Liver (tissue), 9 donors: ENCODE data around the gene ZGPAT. TPM values are rescaled to one million over a fixed set of nuclear protein-coding genes. Genes with fewer than 3 reads are reported as not detected.

ENCODE experiments used
- DNase-seq: peaks from one replicate; pipeline ENCODE4 v3.0.0-alpha.2; 2017; ENCODE audit warnings: low spot score
- H3K27ac ChIP-seq, 2 donors: one replicate each; pipeline ENCODE4 v1.7.0; 2013; ENCODE audit warnings: inconsistent platforms in 2 of 2, low read length in 2 of 2, control low read depth in 1 of 2, low read depth in 1 of 2, mild to moderate bottlenecking in 1 of 2
- H3K27me3 ChIP-seq, 4 donors: one replicate each; pipeline versions ENCODE4 v1.6.1 to v1.7.0; 2013; ENCODE audit warnings: low read length in 3 of 4, inconsistent platforms in 1 of 4, mild to moderate bottlenecking in 1 of 4, moderate library complexity in 1 of 4; ENCODE audit not compliant: control insufficient read depth in 4 of 4, insufficient read depth in 4 of 4
- H3K36me3 ChIP-seq, 4 donors: one replicate each; pipeline versions ENCODE4 v1.6.1 to v1.7.0; 2013; ENCODE audit warnings: low read length in 3 of 4, mild to moderate bottlenecking in 3 of 4, low read depth in 1 of 4, moderate library complexity in 1 of 4; ENCODE audit not compliant: control insufficient read depth in 4 of 4, insufficient read depth in 3 of 4
- H3K4me1 ChIP-seq, 4 donors: one replicate each; pipeline versions ENCODE4 v1.6.1 to v1.7.0; 2013; ENCODE audit warnings: low read length in 3 of 4, mild to moderate bottlenecking in 3 of 4, moderate library complexity in 1 of 4; ENCODE audit not compliant: control insufficient read depth in 4 of 4, insufficient read depth in 4 of 4
- H3K4me3 ChIP-seq, 3 donors: one replicate each; pipeline versions ENCODE4 v1.6.1 to v1.7.0; 2013; ENCODE audit warnings: low read length in 3 of 3, control low read depth in 1 of 3, low read depth in 1 of 3, mild to moderate bottlenecking in 1 of 3
- H3K9ac ChIP-seq, 2 donors: one replicate each; pipeline ENCODE4 v1.7.0; 2013; ENCODE audit warnings: low read length in 2 of 2, mild to moderate bottlenecking in 2 of 2, moderate library complexity in 2 of 2, control low read depth in 1 of 2, low read depth in 1 of 2
- H3K9me3 ChIP-seq, 4 donors: one replicate each; pipeline versions ENCODE4 v1.6.1 to v1.7.0; 2013; ENCODE audit warnings: low read length in 3 of 4; ENCODE audit not compliant: control insufficient read depth in 4 of 4
- ATF3 ChIP-seq: IDR thresholded peaks from 2 replicates; pipeline ENCODE4 v1.6.1; 2016; ENCODE audit warnings: antibody characterized with exemption
- CTCF ChIP-seq: fragments of 150-350 bp; IDR thresholded peaks from 2 replicates; pipeline ENCODE4 v1.5.1; 2017; ENCODE audit warnings: improper control_type of control experiment, low read depth, low read length; ENCODE audit not compliant: missing input control
- EGR1 ChIP-seq, 2 donors: IDR thresholded peaks; 2 replicates each; pipeline ENCODE4 v1.6.1; 2016 to 2018; ENCODE audit warnings: antibody characterized with exemption in 2 of 2, low read depth in 2 of 2
- FOXA1 ChIP-seq: IDR thresholded peaks from 2 replicates; pipeline ENCODE4 v1.6.1; 2016; ENCODE audit warnings: antibody characterized with exemption
- FOXA2 ChIP-seq: IDR thresholded peaks from 2 replicates; pipeline ENCODE4 v1.6.1; 2016; ENCODE audit warnings: antibody characterized with exemption
- GABPA ChIP-seq, 2 donors: IDR thresholded peaks in 1 of 2; conservative IDR thresholded peaks in 1 of 2; 2 replicates each; pipeline ENCODE4 v1.6.1; 2016; ENCODE audit warnings: antibody characterized with exemption in 2 of 2, mild to moderate bottlenecking in 1 of 2, moderate library complexity in 1 of 2
- HNF4A ChIP-seq, 2 donors: conservative IDR thresholded peaks; 2 replicates each; pipeline ENCODE4 v1.6.1; 2016; ENCODE audit warnings: antibody characterized with exemption in 2 of 2, mild to moderate bottlenecking in 2 of 2
- HNF4G ChIP-seq: IDR thresholded peaks from 2 replicates; pipeline ENCODE4 v1.6.1; 2016; ENCODE audit warnings: antibody characterized with exemption
- JUND ChIP-seq, 2 donors: IDR thresholded peaks; 2 replicates each; pipeline ENCODE4 v1.6.1; 2016; ENCODE audit warnings: antibody characterized with exemption in 2 of 2
- MAX ChIP-seq: IDR thresholded peaks from 2 replicates; pipeline ENCODE4 v1.6.1; 2016; ENCODE audit warnings: antibody characterized with exemption
- NR2F2 ChIP-seq: IDR thresholded peaks from 2 replicates; pipeline ENCODE4 v1.6.1; 2016; ENCODE audit warnings: antibody characterized with exemption
- RAD21 ChIP-seq, 2 donors: IDR thresholded peaks; 2 replicates each; pipeline ENCODE4 v1.6.1; 2016; ENCODE audit warnings: antibody characterized with exemption in 2 of 2, mild to moderate bottlenecking in 2 of 2
- RXRA ChIP-seq, 2 donors: IDR thresholded peaks; 2 replicates each; pipeline ENCODE4 v1.6.1; 2017 to 2018; ENCODE audit warnings: antibody characterized with exemption in 2 of 2, mild to moderate bottlenecking in 1 of 2
- SP1 ChIP-seq: IDR thresholded peaks from 2 replicates; pipeline ENCODE4 v1.6.1; 2018; ENCODE audit warnings: antibody characterized with exemption, mild to moderate bottlenecking
- TAF1 ChIP-seq: conservative IDR thresholded peaks from 2 replicates; pipeline ENCODE4 v1.6.1; 2016; ENCODE audit warnings: antibody characterized with exemption, mild to moderate bottlenecking
- YY1 ChIP-seq: IDR thresholded peaks from 2 replicates; pipeline ENCODE4 v1.6.1; 2016; ENCODE audit warnings: antibody characterized with exemption, mild to moderate bottlenecking
- WGBS: extraction: QIAGEN DNeasy Blood & Tissue Kit; methylation state at CpG from one replicate; pipeline ENCODE4 v1.1.7; 2013; 5-methylcytosine and 5-hydroxymethylcytosine counted together
- polyA plus RNA-seq, 2 donors: library from polyadenylated mRNA; stranded (reverse) in 1 of 2; unstranded in 1 of 2; fragments of 200-250 nt in 1 of 2; fragments of >200 nt in 1 of 2; fragmentation: Nextera tagmentation in 1 of 2; extraction: Ambion mirVana in 1 of 2; gene quantifications; one replicate each; pipeline versions ENCODE4 v1.2.1 to v1.2.3, GENCODE V29; 2013 to 2015
- total RNA-seq, 2 donors: library from RNA; depleted of rRNA; stranded (reverse); fragments of >200 nt; gene quantifications; one replicate each; pipeline ENCODE4 v1.2.3, GENCODE V29; 2014
- TF ChIP-seq, protein P1 (sequence below): IDR thresholded peaks from 2 replicates; pipeline ENCODE4 v1.6.1; 2016; ENCODE audit warnings: antibody characterized with exemption
- TF ChIP-seq, protein P2 (sequence below): IDR thresholded peaks from 2 replicates; pipeline ENCODE4 v1.6.1; 2016; ENCODE audit warnings: antibody characterized with exemption, mild to moderate bottlenecking
- donor health status: healthy.
- donor health status: healthy.
- donor health status: healthy.
- donor health status: healthy.
- donor health status: healthy.

The ZGPAT gene
- total and polyA plus RNA-seq, 4 donors: 10.3 to 90.5 (median 20.5) TPM

- Histone ChIP-seq H3K4me3 (no peak overlapping the region), H3K27me3 (no peaks in the 10 kb centered on the region), H3K9me3 (no peaks in the 10 kb centered on the region), H3K36me3 (no peaks in the 10 kb centered on the region), H3K27ac (no peak overlapping the region), H3K9ac (no peak overlapping the region), H3K4me1 (peaks cover 8 to 38% (median 33%) of the 10 kb centered on the region in 4 donors)
- WGBS: 53% methylated on average over 4 of the region's 4 CpGs
- no peak for DNase-seq
- no peak for TF ChIP-seq SP1
- no peak for TF ChIP-seq RAD21 (IDR thresholded peaks at IDR 0.05)
- no peak for TF ChIP-seq FOXA1
- no peak for TF ChIP-seq ATF3
- TF ChIP-seq HNF4A (conservative IDR thresholded peaks at IDR 0.05): no peak
- TF ChIP-seq, protein P1, sequence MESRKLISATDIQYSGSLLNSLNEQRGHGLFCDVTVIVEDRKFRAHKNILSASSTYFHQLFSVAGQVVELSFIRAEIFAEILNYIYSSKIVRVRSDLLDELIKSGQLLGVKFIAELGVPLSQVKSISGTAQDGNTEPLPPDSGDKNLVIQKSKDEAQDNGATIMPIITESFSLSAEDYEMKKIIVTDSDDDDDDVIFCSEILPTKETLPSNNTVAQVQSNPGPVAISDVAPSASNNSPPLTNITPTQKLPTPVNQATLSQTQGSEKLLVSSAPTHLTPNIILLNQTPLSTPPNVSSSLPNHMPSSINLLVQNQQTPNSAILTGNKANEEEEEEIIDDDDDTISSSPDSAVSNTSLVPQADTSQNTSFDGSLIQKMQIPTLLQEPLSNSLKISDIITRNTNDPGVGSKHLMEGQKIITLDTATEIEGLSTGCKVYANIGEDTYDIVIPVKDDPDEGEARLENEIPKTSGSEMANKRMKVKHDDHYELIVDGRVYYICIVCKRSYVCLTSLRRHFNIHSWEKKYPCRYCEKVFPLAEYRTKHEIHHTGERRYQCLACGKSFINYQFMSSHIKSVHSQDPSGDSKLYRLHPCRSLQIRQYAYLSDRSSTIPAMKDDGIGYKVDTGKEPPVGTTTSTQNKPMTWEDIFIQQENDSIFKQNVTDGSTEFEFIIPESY: no peak
- TF ChIP-seq NR2F2: no peak
- no peak for TF ChIP-seq MAX
- TF ChIP-seq YY1: no peak
- no peak for TF ChIP-seq RXRA (IDR thresholded peaks at IDR 0.05)
- TF ChIP-seq CTCF: no peak
- no peak for TF ChIP-seq HNF4G
- TF ChIP-seq GABPA (IDR thresholded peaks at IDR 0.05 in 1 of 2, conservative IDR thresholded peaks at IDR 0.05 in 1 of 2): no peak
- no peak for TF ChIP-seq TAF1
- TF ChIP-seq JUND (IDR thresholded peaks at IDR 0.05): no peak
- no peak for TF ChIP-seq EGR1 (IDR thresholded peaks at IDR 0.05; ENCODE audit: low read depth in 2 of 2)
- TF ChIP-seq, protein P2, sequence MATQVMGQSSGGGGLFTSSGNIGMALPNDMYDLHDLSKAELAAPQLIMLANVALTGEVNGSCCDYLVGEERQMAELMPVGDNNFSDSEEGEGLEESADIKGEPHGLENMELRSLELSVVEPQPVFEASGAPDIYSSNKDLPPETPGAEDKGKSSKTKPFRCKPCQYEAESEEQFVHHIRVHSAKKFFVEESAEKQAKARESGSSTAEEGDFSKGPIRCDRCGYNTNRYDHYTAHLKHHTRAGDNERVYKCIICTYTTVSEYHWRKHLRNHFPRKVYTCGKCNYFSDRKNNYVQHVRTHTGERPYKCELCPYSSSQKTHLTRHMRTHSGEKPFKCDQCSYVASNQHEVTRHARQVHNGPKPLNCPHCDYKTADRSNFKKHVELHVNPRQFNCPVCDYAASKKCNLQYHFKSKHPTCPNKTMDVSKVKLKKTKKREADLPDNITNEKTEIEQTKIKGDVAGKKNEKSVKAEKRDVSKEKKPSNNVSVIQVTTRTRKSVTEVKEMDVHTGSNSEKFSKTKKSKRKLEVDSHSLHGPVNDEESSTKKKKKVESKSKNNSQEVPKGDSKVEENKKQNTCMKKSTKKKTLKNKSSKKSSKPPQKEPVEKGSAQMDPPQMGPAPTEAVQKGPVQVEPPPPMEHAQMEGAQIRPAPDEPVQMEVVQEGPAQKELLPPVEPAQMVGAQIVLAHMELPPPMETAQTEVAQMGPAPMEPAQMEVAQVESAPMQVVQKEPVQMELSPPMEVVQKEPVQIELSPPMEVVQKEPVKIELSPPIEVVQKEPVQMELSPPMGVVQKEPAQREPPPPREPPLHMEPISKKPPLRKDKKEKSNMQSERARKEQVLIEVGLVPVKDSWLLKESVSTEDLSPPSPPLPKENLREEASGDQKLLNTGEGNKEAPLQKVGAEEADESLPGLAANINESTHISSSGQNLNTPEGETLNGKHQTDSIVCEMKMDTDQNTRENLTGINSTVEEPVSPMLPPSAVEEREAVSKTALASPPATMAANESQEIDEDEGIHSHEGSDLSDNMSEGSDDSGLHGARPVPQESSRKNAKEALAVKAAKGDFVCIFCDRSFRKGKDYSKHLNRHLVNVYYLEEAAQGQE: no peak
- no peak for TF ChIP-seq FOXA2
These were observed 36.3 kb downstream of the ZGPAT start for GRCh38 chr20:63744158-63744557.
